Measurements from ENCODE around the gene USP6NL.

DNA sequence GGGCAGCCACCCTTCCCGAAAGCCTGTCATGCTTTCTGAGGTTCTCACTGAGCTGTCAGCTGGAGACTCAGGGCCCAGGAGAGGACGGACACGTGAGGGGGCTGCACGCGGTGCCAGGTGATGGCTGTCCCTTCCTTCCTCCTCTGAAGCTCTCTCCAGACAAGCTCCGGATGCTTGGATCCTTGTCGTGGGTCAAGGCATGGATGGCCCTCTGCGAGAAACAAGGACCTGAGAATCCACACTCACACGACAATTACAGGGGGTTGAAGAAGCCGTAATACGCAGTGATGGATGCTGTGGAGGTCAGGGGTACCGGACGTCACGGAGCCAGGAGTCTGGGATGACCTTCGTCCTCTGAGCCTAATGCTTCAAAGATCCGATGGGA lies 170.3 kb downstream of the USP6NL start:
- TF ChIP-seq FOXP2 (optimal IDR thresholded peaks at IDR 0.05; ENCODE audit: borderline replicate concordance, extremely low read depth, extremely low read length, insufficient read depth), result no peak
- TF ChIP-seq SIN3A (IDR thresholded peaks at IDR 0.05; ENCODE audit: borderline replicate concordance, insufficient read depth, low read length), result no peak

Measured in PFSK-1 (cell line).